HepG2 (cell line): ENCODE results near the gene ASMT. TPM values are rescaled to one million over a fixed set of nuclear protein-coding genes. Genes with fewer than 3 reads are reported as not detected.

Experiments
- polyA plus RNA-seq, 8 experiments: library from polyadenylated mRNA; depleted of rRNA in 3 of 8; stranded (reverse) in 7 of 8; unstranded in 1 of 8; fragments of >200 nt; fragmentation: Illumina TruSeq in 4 of 8; extraction: Trizol in 4 of 8; gene quantifications; 2 replicates each; pipeline versions ENCODE4 v1.2.1 to v1.2.3, GENCODE V29; 2011 to 2016; ENCODE audit warnings: low read depth in 4 of 8, missing spikeins in 1 of 8, mixed read lengths in 1 of 8; ENCODE audit not compliant: insufficient read depth in 1 of 8
- total RNA-seq, 5 experiments: library from RNA; depleted of rRNA; stranded (reverse); fragments of >200 nt; fragmentation: Illumina TruSeq; extraction: Trizol; gene quantifications; 2 replicates each; pipeline ENCODE4 v1.2.3, GENCODE V29; 2016; ENCODE audit warnings: low read depth in 1 of 5

ASMT gene
- total and polyA plus RNA-seq, 2 of the 13 experiments (the other 11 are each of a cell fraction or from before 2014, with no cell fraction given): 0.04 TPM; not detected in 1

Other genes with a start within 250 kb of the ASMT start
- gene SLC25A6, start 222.9 kb upstream of the ASMT start, total RNA-seq (2016; rRNA removed; fragmentation: Illumina TruSeq; extraction: Trizol): 138 and 149 TPM in 2 replicates
- 581 and 646 TPM in 2 replicates for gene SLC25A6, start 222.9 kb upstream of the ASMT start, polyA plus RNA-seq (2011; rRNA removed)
- gene ASMTL, start 162.2 kb upstream of the ASMT start, total RNA-seq (2016; rRNA removed; fragmentation: Illumina TruSeq; extraction: Trizol): 5.6 and 6.3 TPM in 2 replicates
- 16.3 and 16.4 TPM in 2 replicates for gene ASMTL, start 162.2 kb upstream of the ASMT start, polyA plus RNA-seq (2011; rRNA removed)
- gene P2RY8, start 77.9 kb upstream of the ASMT start, total RNA-seq (2016; rRNA removed; fragmentation: Illumina TruSeq; extraction: Trizol): 0.66 and 1.0 TPM in 2 replicates
- gene P2RY8, start 77.9 kb upstream of the ASMT start, polyA plus RNA-seq (2011; rRNA removed): 1.3 and 3.1 TPM in 2 replicates
- 16.8 and 26.5 TPM in 2 replicates for gene AKAP17A, start 23.5 kb upstream of the ASMT start, total RNA-seq (2016; rRNA removed; fragmentation: Illumina TruSeq; extraction: Trizol)
- 20.5 and 29.8 TPM in 2 replicates for gene AKAP17A, start 23.5 kb upstream of the ASMT start, polyA plus RNA-seq (2011; rRNA removed)